Measurements from ENCODE around the gene RUNX3.
"Not testable (repeated sequence)": the region's sequence is repeated elsewhere in the genome, so short reads cannot be mapped to it uniquely, and the experiment has no call there.

The RUNX3 gene

DNA sequence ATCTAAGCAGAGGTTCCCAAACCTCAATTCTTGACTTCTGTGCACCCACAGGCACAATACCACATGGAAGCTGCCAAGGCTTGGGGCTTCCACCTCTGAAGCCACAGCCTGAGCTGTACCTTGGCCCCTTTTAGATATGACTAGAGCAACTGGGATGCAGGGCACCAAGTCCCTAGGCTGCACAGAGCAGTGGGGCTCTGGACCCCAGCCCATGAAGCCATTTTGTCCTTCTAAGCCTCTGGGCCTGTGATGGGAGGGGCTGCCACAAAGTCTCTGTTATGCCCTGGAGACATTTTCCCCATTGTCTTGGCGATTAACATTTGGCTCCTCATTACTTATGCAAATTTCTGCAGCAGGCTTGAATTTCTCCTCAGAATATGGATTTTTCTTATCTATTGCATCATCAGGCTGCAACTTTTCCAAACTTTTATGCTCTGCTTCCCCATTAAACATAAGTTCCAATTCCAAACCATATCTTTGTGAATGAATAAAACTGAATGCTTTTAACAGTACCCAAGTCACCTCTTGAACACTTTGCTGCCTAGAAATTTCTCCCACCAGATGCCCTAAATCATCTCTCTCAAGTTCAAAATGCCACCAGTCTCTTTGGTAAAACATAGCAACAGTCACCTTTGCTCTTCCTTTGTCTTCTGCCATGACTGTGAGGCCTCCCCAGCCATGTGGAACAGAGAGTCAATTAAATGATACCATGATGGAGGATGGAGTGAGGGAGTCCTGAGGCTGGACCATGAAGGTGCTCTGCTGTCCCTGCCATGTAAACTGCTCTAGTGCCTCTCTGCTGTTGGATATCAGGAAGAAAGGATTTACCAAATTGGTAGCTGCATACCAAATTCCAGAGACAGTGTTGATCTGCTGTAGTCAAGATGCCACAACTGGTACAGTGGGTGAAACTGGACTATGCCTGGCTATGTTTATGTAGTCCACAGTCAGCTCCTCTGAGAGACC is 37.6 kb downstream of the RUNX3 start:
- TF ChIP-seq, protein P1, sequence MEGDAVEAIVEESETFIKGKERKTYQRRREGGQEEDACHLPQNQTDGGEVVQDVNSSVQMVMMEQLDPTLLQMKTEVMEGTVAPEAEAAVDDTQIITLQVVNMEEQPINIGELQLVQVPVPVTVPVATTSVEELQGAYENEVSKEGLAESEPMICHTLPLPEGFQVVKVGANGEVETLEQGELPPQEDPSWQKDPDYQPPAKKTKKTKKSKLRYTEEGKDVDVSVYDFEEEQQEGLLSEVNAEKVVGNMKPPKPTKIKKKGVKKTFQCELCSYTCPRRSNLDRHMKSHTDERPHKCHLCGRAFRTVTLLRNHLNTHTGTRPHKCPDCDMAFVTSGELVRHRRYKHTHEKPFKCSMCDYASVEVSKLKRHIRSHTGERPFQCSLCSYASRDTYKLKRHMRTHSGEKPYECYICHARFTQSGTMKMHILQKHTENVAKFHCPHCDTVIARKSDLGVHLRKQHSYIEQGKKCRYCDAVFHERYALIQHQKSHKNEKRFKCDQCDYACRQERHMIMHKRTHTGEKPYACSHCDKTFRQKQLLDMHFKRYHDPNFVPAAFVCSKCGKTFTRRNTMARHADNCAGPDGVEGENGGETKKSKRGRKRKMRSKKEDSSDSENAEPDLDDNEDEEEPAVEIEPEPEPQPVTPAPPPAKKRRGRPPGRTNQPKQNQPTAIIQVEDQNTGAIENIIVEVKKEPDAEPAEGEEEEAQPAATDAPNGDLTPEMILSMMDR (IDR thresholded peaks at IDR 0.05) = no peak
- Histone ChIP-seq H3K9me3 (no peaks in the 10 kb centered on the region), H3K27ac (no peak overlapping the region), H3K4me3 (ENCODE audit: low read depth in 1 of 2, low read length in 1 of 2) (no peak overlapping the region), H3K4me1 (ENCODE audit: control insufficient read depth in 1 of 2, insufficient read depth in 1 of 2, low read depth in 1 of 2, low read length in 1 of 2) (no peaks in the 10 kb centered on the region), H3K36me3 (no peaks in the 10 kb centered on the region), H3K27me3 (peaks cover 8% of the 10 kb centered on the region)

DNA sequence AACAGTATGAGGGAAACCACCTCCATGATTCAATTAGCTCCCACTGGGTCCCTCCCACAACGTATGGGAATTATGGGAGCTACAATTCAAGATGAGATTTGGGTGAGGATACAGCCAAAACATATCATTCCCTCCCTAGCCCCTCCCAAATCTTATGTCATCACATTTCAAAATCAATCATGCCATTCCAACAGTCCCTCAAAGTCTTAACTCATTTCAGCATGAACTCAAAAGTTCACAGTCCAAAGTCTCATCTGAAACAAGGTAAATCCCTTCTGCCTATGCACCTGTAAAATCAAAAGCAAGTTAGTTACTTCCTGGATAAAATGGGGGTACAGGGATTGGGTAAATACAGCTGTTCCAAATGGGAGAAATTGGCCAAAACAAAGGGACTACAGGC is 38.7 kb downstream of the RUNX3 start:
- H3K36me3 ChIP-seq; H3K27ac ChIP-seq; H3K9me3 ChIP-seq; H3K4me1 ChIP-seq (ENCODE audit: control insufficient read depth in 1 of 2, insufficient read depth in 1 of 2, low read depth in 1 of 2, low read length in 1 of 2); H3K27me3 ChIP-seq; H3K4me3 ChIP-seq (ENCODE audit: low read depth in 1 of 2, low read length in 1 of 2): not testable (repeated sequence)

DNA sequence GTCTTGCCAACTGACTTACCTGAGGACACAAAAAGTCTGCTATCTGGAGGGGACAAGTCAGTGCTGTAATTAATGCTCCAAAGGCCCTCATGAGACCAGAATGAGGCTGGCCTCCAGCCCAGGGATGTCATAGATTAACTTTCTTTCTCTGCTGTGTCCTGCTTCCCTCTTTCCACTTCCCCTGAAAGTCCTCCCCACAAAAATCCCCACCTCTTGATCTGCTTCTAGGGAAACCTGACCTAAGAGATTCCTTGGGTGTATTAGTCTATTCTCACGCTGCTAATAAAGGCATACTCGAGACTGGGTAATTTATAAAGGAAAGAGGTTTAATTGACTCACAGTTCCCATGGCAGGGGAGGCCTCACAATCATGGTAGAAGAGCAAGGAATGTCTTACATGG is 39.2 kb downstream of the RUNX3 start:
- Histone ChIP-seq H3K4me3 (ENCODE audit: low read depth in 1 of 2, low read length in 1 of 2) (no peak overlapping the region), H3K27me3 (no peaks in the 10 kb centered on the region), H3K4me1 (ENCODE audit: control insufficient read depth in 1 of 2, insufficient read depth in 1 of 2, low read depth in 1 of 2, low read length in 1 of 2) (no peaks in the 10 kb centered on the region), H3K9me3 (no peaks in the 10 kb centered on the region), H3K36me3 (no peaks in the 10 kb centered on the region), H3K27ac (no peak overlapping the region)
- TF ChIP-seq, protein P1 (IDR thresholded peaks at IDR 0.05) = no peak

DNA sequence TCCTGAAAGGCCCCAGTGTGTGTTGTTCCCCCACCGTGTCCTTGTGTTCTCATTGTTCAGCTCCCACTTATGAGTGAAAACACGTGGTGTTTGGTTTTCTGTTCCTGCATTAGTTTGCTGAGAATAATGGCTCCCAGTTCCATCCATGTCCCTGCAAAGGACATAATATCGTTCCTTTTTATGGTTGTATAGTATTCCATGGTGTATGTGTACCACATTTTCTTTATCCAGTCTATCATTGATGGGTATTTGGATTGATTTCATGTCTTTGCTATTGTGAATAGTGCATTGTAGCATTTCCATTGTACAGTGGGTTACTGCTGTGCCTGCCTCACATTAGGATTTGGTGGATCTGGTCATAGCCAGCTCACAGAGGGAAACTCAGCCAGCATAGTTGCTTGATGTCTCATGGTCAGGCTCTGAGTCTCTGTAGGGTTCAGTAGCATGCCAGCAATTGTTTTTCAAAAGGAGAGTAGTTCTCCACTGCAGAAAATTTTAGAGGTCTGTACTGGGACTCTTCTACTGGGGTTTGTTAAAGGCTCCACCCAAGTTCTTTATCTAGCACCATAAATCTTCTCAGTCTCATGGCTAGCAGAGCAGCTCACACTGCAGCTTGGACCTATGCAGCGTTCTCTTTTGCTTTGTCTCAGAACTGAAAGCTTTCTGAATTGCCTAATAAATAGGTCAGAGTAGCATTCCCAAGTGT is 41.0 kb downstream of the RUNX3 start:
- H3K36me3 ChIP-seq = no peaks in the 10 kb centered on the region
- no peaks in the 10 kb centered on the region for H3K27me3 ChIP-seq
- H3K4me3 ChIP-seq (ENCODE audit: low read depth in 1 of 2, low read length in 1 of 2) = no peak overlapping the region
- TF ChIP-seq, protein P1 (IDR thresholded peaks at IDR 0.05) = no peak
- no peaks in the 10 kb centered on the region for H3K4me1 ChIP-seq (ENCODE audit: control insufficient read depth in 1 of 2, insufficient read depth in 1 of 2, low read depth in 1 of 2, low read length in 1 of 2)
- no peak overlapping the region for H3K27ac ChIP-seq
- no peaks in the 10 kb centered on the region for H3K9me3 ChIP-seq

DNA sequence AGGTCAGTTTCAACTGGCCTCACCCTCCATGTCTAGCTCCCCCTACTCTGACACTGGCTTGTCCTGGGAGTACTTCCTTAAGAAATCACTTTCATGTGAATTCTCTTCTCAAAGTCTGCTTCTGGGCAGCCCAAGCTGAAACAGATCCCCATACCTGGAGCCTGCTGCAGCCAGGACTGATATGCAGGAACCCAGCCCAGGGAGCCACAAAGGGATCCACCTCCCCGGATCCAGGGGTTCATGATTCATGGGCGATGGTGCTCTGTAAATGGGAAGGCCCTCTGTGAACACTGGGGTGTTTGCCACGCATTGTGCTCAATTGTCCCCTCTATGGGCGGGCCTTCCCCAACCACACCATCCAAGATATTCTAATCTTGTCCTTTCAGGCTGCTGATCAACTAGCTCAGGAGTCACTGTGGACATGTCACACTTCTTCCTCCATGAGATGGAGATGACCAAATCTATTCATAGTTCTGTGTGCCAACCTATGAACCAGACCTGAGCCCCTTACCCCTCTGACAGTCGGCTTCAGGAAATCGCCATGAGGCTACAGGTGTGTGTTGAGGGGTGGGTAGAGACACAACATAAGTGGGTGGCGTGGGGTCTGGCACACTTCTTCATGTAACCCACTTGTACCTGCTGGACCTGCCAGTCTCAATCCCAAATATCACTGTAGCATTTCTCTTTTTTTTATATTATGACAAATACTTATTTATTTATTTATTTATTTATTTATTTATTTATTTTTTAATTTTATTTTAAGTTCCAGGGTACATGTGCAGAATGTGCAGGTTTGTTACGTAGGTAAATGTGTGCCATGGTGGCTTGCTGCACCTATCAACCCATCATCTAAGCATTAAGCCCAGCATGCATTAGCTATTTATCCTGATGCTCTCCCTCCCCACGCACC is 41.8 kb downstream of the RUNX3 start:
- H3K36me3 ChIP-seq = no peaks in the 10 kb centered on the region
- no peaks in the 10 kb centered on the region for H3K27me3 ChIP-seq
- H3K27ac ChIP-seq = no peak overlapping the region
- H3K4me3 ChIP-seq (ENCODE audit: low read depth in 1 of 2, low read length in 1 of 2) = no peak overlapping the region
- TF ChIP-seq, protein P1 (IDR thresholded peaks at IDR 0.05) = no peak
- no peaks in the 10 kb centered on the region for H3K4me1 ChIP-seq (ENCODE audit: control insufficient read depth in 1 of 2, insufficient read depth in 1 of 2, low read depth in 1 of 2, low read length in 1 of 2)
- no peaks in the 10 kb centered on the region for H3K9me3 ChIP-seq
